GM15510 (cell line): Measurements from ENCODE around the gene VIT.

Experiments
- POLR2A ChIP-seq: IDR thresholded peaks from 3 replicates; pipeline ENCODE4 v1.6.1; 2011; ENCODE audit warnings: borderline replicate concordance; ENCODE audit not compliant: insufficient read length; ENCODE audit errors: extremely low read depth

Gene VIT

GRCh38 chr2:36696533-36696932 lies at the start of gene VIT:
VIT (plus strand) TSS chr2:36696707; CDS start chr2:36716371, 19,664 bp downstream.
- TF ChIP-seq POLR2A: no peak

GRCh38 chr2:36650031-36650829 lies 46.3 kb upstream of the VIT start:
- no peak for TF ChIP-seq POLR2A

GRCh38 chr2:36653155-36653554 lies 43.4 kb upstream of the VIT start:
- no peak for TF ChIP-seq POLR2A

- TF ChIP-seq POLR2A: no peak
Observed at GRCh38 chr2:36653967-36654694, 42.4 kb upstream of the VIT start.

- no peak for TF ChIP-seq POLR2A
Observed at GRCh38 chr2:36655453-36655852, 41.1 kb upstream of the VIT start.

- no peak for TF ChIP-seq POLR2A
Observed at GRCh38 chr2:36657703-36658102, 38.8 kb upstream of the VIT start.

- no peak for TF ChIP-seq POLR2A
Observed at GRCh38 chr2:36658277-36658748, 38.2 kb upstream of the VIT start.

- no peak for TF ChIP-seq POLR2A
Observed at GRCh38 chr2:36659218-36659617, 37.3 kb upstream of the VIT start.

GRCh38 chr2:36659872-36660312 lies 36.6 kb upstream of the VIT start:
- TF ChIP-seq POLR2A: no peak

GRCh38 chr2:36662638-36663037 lies 33.9 kb upstream of the VIT start:
- no peak for TF ChIP-seq POLR2A

- TF ChIP-seq POLR2A: no peak
Observed at GRCh38 chr2:36663295-36663694, 33.2 kb upstream of the VIT start.

GRCh38 chr2:36663851-36664695 lies 32.4 kb upstream of the VIT start:
- TF ChIP-seq POLR2A: no peak

GRCh38 chr2:36664696-36665076 lies 31.8 kb upstream of the VIT start:
- no peak for TF ChIP-seq POLR2A

GRCh38 chr2:36667931-36668330 lies 28.6 kb upstream of the VIT start:
- no peak for TF ChIP-seq POLR2A
